ENCODE measurements around the gene USP13. TPM values are rescaled to one million over a fixed set of nuclear protein-coding genes. Genes with fewer than 3 reads are reported as not detected.

Gene USP13
- total and polyA plus RNA-seq, 12 donors: 13.7 to 181 (median 142) TPM

- Histone ChIP-seq H3K4me3 (no peak overlapping the region), H3K9me3 (no peaks in the 10 kb centered on the region), H3K36me3 (peaks cover 0 to 42% (median 18%) of the 10 kb centered on the region in 9 donors), H3K4me1 (peaks cover 0 to 50% (median 18%) of the 10 kb centered on the region in 9 donors), H3K27ac (peak overlapping the region in 1 of 10 donors; percentile 81), H3K27me3 (no peaks in the 10 kb centered on the region)
- 95% methylated on average over 9 of the region's 9 CpGs for WGBS, 2 donors
- no peak for DNase-seq
- peak in 1 of 8 donors; percentile 4 for ATAC-seq
- TF ChIP-seq, protein P1, sequence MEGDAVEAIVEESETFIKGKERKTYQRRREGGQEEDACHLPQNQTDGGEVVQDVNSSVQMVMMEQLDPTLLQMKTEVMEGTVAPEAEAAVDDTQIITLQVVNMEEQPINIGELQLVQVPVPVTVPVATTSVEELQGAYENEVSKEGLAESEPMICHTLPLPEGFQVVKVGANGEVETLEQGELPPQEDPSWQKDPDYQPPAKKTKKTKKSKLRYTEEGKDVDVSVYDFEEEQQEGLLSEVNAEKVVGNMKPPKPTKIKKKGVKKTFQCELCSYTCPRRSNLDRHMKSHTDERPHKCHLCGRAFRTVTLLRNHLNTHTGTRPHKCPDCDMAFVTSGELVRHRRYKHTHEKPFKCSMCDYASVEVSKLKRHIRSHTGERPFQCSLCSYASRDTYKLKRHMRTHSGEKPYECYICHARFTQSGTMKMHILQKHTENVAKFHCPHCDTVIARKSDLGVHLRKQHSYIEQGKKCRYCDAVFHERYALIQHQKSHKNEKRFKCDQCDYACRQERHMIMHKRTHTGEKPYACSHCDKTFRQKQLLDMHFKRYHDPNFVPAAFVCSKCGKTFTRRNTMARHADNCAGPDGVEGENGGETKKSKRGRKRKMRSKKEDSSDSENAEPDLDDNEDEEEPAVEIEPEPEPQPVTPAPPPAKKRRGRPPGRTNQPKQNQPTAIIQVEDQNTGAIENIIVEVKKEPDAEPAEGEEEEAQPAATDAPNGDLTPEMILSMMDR (IDR thresholded peaks at IDR 0.05): no peak
- intact Hi-C loops (cut with DNase I): loop anchor here in 2 of 10 donors (5.0 kb wide), 1 partner anchor 79 kb away; the partner anchor contains the start of gene USP13 (in 2 of the 2)
Measured at GRCh38 chr3:179731544-179731943, 78.7 kb downstream of the USP13 start.

- TF ChIP-seq, protein P1 (IDR thresholded peaks at IDR 0.05): no peak
- Histone ChIP-seq H3K9me3 (no peaks in the 10 kb centered on the region), H3K27ac (peak overlapping the region; percentile 62 to 81 (median 78)), H3K4me1 (peaks cover 0 to 56% (median 20%) of the 10 kb centered on the region in 9 donors), H3K4me3 (no peak overlapping the region), H3K27me3 (no peaks in the 10 kb centered on the region), H3K36me3 (peaks cover 0 to 49% (median 18%) of the 10 kb centered on the region in 9 donors)
- intact Hi-C loops (cut with DNase I): loop anchor here in 3 of 10 donors (2.0 to 5.0 kb wide), 2 partner anchors 80 to 81 kb away; partner anchors contain the start of gene USP13 (in 3 of the 3)
- WGBS, 2 donors: 63 to 67% methylated on average over 7 of the region's 7 CpGs
- DNase-seq (peak; percentile 62 to 67), ATAC-seq (peak; percentile 66 to 93 (median 89))
Measured at GRCh38 chr3:179732661-179733348, 80.0 kb downstream of the USP13 start.

GRCh38 chr3:179733797-179734196 lies 81.0 kb downstream of the USP13 start:
- H3K9me3 ChIP-seq: no peaks in the 10 kb centered on the region
- DNase-seq: no peak
- intact Hi-C loops (cut with DNase I): loop anchor here in 3 of 10 donors (2.0 to 5.0 kb wide), 2 partner anchors 81 kb away; partner anchors contain the start of gene USP13 (in 3 of the 3)
- no peaks in the 10 kb centered on the region for H3K27me3 ChIP-seq
- TF ChIP-seq, protein P1 (IDR thresholded peaks at IDR 0.05): no peak
- ATAC-seq: peak in 6 of 8 donors; percentile 11 to 31 (median 22)
- no peak overlapping the region for H3K4me3 ChIP-seq
- H3K27ac ChIP-seq: peak overlapping the region in 7 of 10 donors; percentile 65 to 81 (median 81)
- peaks cover 0 to 50% (median 18%) of the 10 kb centered on the region in 9 donors for H3K36me3 ChIP-seq
- 81 to 85% methylated on average over 5 of the region's 5 CpGs for WGBS, 2 donors
- peaks cover 0 to 58% (median 20%) of the 10 kb centered on the region in 9 donors for H3K4me1 ChIP-seq

GRCh38 chr3:179734497-179735281 lies 81.8 kb downstream of the USP13 start:
- TF ChIP-seq, protein P1 (IDR thresholded peaks at IDR 0.05): no peak
- peak in 5 of 8 donors; percentile 37 to 63 (median 46) for ATAC-seq
- H3K36me3 ChIP-seq: peaks cover 0 to 57% (median 16%) of the 10 kb centered on the region in 9 donors
- WGBS, 2 donors: 67 to 71% methylated on average over 4 of the region's 4 CpGs
- H3K27ac ChIP-seq: peak overlapping the region; percentile 16 to 81 (median 78)
- peaks cover 0 to 64% (median 20%) of the 10 kb centered on the region in 9 donors for H3K4me1 ChIP-seq
- no peaks in the 10 kb centered on the region for H3K27me3 ChIP-seq
- intact Hi-C loops (cut with DNase I): loop anchor here in 2 of 10 donors (5.0 kb wide), 1 partner anchor 82 kb away; the partner anchor contains the start of gene USP13 (in 2 of the 2)
- no peaks in the 10 kb centered on the region for H3K9me3 ChIP-seq
- no peak for DNase-seq
- H3K4me3 ChIP-seq: no peak overlapping the region
